Muscle layer of colon (tissue), 2 donors: Measurements from ENCODE around the gene BASP1.
"Not testable (repeated sequence)": the region's sequence is repeated elsewhere in the genome, so short reads cannot be mapped to it uniquely, and the experiment has no call there.

Experiments used
- H3K27ac ChIP-seq: one replicate; pipeline ENCODE4 v1.7.0; 2013; ENCODE audit warnings: low read depth, mild to moderate bottlenecking, low read length, moderate library complexity
- H3K27me3 ChIP-seq, 2 donors: one replicate each; pipeline ENCODE4 v1.7.0; 2013; ENCODE audit warnings: low read length in 2 of 2, mild to moderate bottlenecking in 2 of 2; ENCODE audit not compliant: insufficient read depth in 2 of 2, control insufficient read depth in 1 of 2
- H3K36me3 ChIP-seq: one replicate; pipeline ENCODE4 v1.7.0; 2013; ENCODE audit warnings: mild to moderate bottlenecking, low read length; ENCODE audit not compliant: insufficient read depth
- H3K4me1 ChIP-seq: one replicate; pipeline ENCODE4 v1.7.0; 2013; ENCODE audit warnings: mild to moderate bottlenecking, low read length; ENCODE audit not compliant: insufficient read depth
- H3K4me3 ChIP-seq, 2 donors: one replicate each; pipeline ENCODE4 v1.7.0; 2013; ENCODE audit warnings: low read length in 2 of 2, low read depth in 1 of 2, mild to moderate bottlenecking in 1 of 2, moderate library complexity in 1 of 2
- H3K9ac ChIP-seq: one replicate; pipeline ENCODE4 v1.7.0; 2013; ENCODE audit warnings: low read length
- H3K9me3 ChIP-seq: one replicate; pipeline ENCODE4 v1.7.0; 2013; ENCODE audit warnings: mild to moderate bottlenecking, low read length
- donor health status: abdominal sarcoma.
- donor health status: Adenocarcinoma of cecum.

The BASP1 gene

DNA sequence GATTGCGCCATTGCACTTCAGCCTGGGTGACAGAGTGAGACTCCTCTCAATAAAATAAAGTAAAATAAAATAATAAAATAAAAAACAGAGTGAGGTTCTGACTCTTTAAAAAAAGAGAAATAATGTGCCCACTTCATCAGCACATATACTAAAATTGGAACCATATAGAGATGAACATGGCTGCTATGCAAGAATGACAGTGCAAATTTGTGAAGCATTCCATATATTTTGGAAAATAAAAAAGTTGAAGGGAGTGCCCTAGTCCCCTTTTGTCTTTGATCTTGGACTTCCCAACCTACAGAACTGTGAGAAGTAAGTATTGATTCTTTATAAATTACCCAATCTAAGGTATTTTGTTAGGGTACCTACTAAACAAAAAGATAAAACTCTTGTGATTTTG, 23.1 kb downstream of the BASP1 start:
- Histone ChIP-seq H3K4me3 (no peak overlapping the region), H3K4me1 (no peaks in the 10 kb centered on the region)

DNA sequence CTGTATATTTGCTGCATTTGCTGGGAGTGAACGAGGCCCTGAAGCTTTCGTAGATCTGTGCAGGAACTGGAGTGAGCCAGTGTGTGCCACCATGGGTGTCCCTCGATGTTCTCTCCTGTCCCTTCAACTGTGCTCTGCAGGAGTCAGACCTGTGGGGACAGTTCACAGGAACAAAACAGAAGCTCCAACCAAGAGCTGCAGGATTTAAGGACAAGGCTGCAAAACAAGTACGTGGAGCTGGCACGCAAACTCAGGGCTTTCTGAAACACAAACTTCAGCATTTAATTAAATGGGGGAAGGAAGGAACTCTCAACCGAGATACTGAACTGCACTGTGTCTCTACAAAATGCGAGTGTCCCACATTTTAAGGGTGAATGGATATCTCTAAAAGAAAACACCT, 24.2 kb downstream of the BASP1 start:
- no peaks in the 10 kb centered on the region for H3K36me3 ChIP-seq
- no peaks in the 10 kb centered on the region for H3K27me3 ChIP-seq
- H3K4me1 ChIP-seq: no peaks in the 10 kb centered on the region
- no peak overlapping the region for H3K4me3 ChIP-seq
- H3K27ac ChIP-seq: no peak overlapping the region
- no peaks in the 10 kb centered on the region for H3K9me3 ChIP-seq
- H3K9ac ChIP-seq: no peak overlapping the region

More for the DNA sequence above, 23.1 kb downstream of the BASP1 start:
- Histone ChIP-seq H3K27me3 (no peaks in the 10 kb centered on the region), H3K9ac (no peak overlapping the region), H3K9me3 (no peaks in the 10 kb centered on the region), H3K27ac (no peak overlapping the region), H3K36me3 (no peaks in the 10 kb centered on the region)

DNA sequence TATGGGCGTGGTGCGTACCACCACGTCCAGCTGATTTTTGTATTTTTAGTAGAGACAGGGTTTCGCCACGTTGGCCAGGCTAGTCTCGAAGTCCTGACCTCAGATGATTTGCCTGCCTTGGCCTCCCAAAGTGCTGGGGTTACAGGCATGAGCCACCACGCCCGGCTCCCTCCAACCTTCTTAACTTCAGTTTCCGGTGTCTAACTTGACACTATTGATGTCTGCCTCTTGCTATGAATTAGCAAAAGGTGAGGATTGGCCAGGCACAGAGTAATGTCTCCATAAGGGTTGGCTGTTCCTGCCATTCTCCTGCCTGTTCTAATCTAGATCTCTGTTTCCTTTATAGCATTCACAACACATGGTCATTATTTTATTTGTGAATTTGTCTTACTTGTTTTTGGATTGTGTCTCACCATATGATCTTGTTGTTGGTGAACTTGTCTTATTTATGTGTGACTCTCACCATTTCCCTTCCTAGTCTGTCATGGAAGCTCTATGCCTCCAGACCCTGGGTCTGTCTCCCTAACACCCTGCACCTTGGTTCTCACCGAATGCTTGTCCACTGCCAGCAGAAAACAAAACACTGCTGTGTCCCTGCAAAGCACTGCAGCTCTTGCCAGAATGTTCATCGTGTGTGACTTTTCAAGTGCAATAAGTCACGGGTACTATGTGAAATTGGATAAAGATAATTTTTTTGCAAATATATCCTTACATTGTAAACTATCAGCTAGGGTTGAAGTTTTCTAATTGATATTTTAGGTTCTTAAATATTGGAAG, 26.0 kb downstream of the BASP1 start:
- Histone ChIP-seq H3K9ac (no peak overlapping the region), H3K36me3 (no peaks in the 10 kb centered on the region), H3K27me3 (no peaks in the 10 kb centered on the region), H3K9me3 (no peaks in the 10 kb centered on the region), H3K4me1 (no peaks in the 10 kb centered on the region), H3K4me3 (no peak overlapping the region), H3K27ac (no peak overlapping the region)

DNA sequence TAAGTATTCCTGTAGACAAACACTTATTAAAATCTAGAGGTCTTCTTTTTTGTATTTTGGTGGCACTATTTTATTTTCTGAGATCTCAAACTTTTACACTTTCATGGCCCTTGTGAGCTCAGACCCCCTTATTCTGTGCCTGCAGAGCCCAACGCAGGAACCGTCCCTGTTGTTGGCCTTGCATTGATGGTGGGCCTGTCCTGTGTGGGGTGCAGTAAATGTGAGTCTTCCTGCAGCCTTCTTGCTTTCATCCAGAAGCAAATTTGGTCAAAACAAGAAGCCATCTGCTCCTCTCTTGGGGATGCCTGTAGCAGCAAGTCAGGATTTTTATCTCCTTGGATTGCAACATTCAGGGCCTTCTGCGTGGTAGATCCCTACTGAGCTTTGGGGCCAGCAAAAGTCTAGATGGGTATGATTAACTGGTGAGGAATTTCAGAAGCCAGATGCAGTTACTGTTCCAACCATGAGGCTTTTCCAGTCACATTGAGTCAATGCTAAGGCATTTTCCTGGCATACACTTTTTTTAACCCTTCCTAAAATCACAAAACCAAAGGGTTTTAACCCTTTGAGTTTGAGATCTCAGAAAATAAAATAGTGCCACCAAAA, 31.7 kb downstream of the BASP1 start:
- Histone ChIP-seq H3K4me1 (no peaks in the 10 kb centered on the region), H3K4me3 (no peak overlapping the region), H3K9me3 (no peaks in the 10 kb centered on the region), H3K27me3 (no peaks in the 10 kb centered on the region), H3K27ac (no peak overlapping the region), H3K9ac (no peak overlapping the region), H3K36me3 (no peaks in the 10 kb centered on the region)

DNA sequence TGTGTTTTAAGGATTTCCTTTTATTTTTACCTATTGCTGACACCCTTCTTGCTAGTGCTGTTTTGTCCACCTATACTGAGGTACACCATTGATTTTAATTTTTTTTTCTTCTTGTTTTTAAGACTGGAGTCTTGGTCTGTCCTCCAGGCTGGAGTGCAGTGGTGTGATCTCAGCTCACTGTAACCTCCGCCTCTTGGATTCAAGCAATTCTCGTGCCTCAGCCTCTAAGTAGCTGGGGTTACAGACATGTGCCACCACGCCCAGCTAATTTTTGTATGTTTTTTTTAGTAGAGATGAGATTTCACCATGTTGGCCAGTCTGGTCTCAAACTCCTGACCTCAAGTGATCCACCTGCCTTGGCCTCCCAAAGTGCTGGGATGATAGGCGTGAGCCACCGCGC, 32.4 kb downstream of the BASP1 start:
- H3K27me3 ChIP-seq, H3K9me3 ChIP-seq, H3K4me3 ChIP-seq, H3K4me1 ChIP-seq, H3K36me3 ChIP-seq, H3K9ac ChIP-seq, H3K27ac ChIP-seq: not testable (repeated sequence)

DNA sequence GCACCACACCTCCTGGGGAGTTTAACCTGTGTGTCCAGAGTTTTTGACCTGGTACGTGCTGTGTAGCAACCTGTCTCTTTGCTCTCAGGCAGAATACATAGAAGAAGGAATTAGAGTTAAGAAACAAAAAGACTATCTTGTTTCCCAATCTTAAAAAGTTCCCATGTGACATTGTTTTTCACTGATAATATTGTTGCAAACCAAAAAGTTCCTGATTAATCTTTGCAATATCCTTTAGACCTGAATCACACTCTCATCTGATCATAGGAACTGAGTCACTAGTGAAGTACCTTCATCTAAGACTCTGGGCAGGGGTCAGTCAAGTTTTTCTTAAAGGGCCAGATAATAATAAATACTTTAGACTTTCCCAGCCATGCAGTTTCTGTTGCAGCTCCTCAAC, 35.1 kb downstream of the BASP1 start:
- H3K27ac ChIP-seq: no peak overlapping the region
- no peak overlapping the region for H3K9ac ChIP-seq
- no peaks in the 10 kb centered on the region for H3K9me3 ChIP-seq
- H3K4me3 ChIP-seq: no peak overlapping the region
- H3K27me3 ChIP-seq: no peaks in the 10 kb centered on the region
- no peaks in the 10 kb centered on the region for H3K36me3 ChIP-seq
- no peaks in the 10 kb centered on the region for H3K4me1 ChIP-seq

DNA sequence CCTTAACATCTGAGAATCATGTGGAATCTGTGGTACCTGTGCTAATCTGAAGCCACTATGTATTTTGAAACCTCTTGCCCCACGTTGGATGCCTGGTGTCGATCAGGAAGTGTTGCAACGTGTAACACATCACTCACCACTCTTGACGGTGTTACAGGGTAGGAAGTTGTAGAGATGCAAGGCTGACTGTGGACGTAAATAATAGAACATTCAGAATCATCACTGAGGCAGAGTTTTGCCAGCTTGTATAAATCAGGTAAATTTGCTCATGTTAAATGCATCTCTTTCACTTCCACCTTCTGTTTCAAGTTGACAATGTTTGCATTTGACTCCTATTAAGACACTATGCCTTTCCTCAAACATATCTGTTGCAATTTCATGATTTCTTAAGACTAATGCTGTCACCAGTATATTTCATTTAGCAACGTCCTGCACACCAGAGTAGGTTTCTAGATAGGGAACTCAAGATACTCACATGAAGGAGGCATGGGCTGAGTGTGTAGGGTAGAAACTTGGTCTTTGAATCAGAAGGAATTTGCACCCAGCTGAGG, 38.1 kb downstream of the BASP1 start:
- no peaks in the 10 kb centered on the region for H3K4me1 ChIP-seq
- H3K9ac ChIP-seq: no peak overlapping the region
- H3K4me3 ChIP-seq: no peak overlapping the region
- no peaks in the 10 kb centered on the region for H3K9me3 ChIP-seq
- no peak overlapping the region for H3K27ac ChIP-seq
- H3K27me3 ChIP-seq: no peaks in the 10 kb centered on the region
- no peaks in the 10 kb centered on the region for H3K36me3 ChIP-seq

DNA sequence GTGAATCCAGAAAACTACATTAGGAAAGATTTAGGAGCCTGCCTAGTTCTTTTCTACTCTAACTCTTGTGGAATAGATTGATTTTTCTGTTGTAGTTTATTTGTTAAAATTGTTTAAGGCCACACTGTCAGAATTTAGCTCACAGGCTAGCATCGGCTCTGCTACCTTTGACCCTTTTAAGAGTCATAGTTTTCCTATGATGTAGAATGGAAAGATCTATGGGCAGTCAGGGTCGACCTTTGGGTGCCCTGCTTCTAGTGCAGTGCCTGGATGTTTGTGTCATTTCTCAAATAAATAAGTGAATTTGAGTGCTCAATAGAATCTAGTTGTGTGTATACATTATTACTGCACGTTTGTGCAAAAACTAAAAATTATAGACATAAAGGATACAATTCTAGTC, 38.7 kb downstream of the BASP1 start:
- no peaks in the 10 kb centered on the region for H3K36me3 ChIP-seq
- H3K4me1 ChIP-seq: no peaks in the 10 kb centered on the region
- no peak overlapping the region for H3K9ac ChIP-seq
- no peak overlapping the region for H3K27ac ChIP-seq
- H3K4me3 ChIP-seq: no peak overlapping the region
- no peaks in the 10 kb centered on the region for H3K27me3 ChIP-seq
- H3K9me3 ChIP-seq: no peaks in the 10 kb centered on the region

DNA sequence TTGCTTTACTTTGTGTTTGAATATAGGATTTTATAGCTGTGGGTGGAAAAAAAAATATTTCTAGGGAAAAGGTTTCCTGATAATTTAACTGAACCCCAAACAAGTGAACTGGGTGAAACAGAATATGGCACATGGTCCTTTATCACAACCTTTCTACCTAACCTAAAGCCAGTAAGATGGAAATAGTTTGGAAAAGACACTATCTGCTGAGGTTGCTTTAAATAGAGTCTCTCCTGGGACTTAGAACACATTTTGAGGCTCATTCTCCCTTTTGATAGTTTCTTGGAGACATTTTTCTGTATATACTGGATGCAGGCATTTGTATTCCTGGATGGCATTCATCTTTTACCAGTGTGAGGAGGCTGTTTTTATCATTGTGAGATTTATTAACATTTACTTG, 39.4 kb downstream of the BASP1 start:
- no peaks in the 10 kb centered on the region for H3K4me1 ChIP-seq
- H3K9me3 ChIP-seq: no peaks in the 10 kb centered on the region
- no peak overlapping the region for H3K4me3 ChIP-seq
- H3K27me3 ChIP-seq: no peaks in the 10 kb centered on the region
- H3K36me3 ChIP-seq: no peaks in the 10 kb centered on the region
- no peak overlapping the region for H3K27ac ChIP-seq
- no peak overlapping the region for H3K9ac ChIP-seq

DNA sequence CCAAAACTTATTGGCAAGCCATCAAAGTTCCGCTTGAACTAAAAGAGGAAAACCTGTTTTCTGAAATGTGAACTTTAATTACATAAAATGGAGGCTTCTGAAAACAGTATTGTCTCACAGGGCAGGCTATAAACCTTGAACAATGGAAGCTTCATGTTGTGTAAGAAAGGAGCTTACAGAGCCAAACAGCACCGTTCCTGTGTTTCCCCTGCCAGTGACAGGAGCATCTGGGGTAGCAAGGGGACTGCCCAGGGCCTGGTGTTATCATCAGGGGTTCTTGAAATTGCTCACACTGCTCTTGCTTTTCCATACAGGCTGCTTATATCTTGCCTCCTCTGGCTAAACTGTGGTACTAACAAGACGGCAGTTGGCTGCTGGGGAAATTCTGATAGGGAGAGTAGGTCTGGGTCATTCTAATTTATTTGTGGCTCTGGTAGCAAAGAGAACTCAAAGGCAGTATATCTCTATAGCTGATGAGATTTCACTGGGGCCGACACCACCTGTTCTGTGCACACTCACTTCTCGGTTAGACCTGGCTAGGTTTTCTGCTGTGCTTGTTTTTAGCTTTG, 40.4 kb downstream of the BASP1 start:
- no peaks in the 10 kb centered on the region for H3K36me3 ChIP-seq
- no peak overlapping the region for H3K27ac ChIP-seq
- no peak overlapping the region for H3K9ac ChIP-seq
- H3K4me3 ChIP-seq: no peak overlapping the region
- H3K9me3 ChIP-seq: no peaks in the 10 kb centered on the region
- no peaks in the 10 kb centered on the region for H3K27me3 ChIP-seq
- no peaks in the 10 kb centered on the region for H3K4me1 ChIP-seq

DNA sequence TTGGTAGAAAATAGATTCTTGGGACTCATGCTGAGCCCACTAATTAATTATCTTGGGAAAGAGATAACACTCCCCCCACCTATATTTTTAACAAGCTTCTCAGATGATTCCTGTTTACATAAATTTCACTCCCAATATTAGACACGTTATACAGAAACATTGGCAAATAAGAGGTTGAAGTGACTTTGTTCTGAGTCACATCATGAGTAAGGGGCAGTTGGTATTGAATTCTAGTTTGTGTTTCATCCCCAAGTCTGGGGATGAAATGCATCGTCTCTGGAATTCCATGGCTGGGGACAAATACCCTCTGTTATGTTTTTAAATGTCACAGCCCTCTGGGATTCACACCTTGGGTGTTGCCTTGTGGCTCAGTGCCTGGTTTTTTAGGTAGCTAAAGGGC, 41.0 kb downstream of the BASP1 start:
- Histone ChIP-seq H3K4me1 (no peaks in the 10 kb centered on the region), H3K4me3 (no peak overlapping the region), H3K27me3 (no peaks in the 10 kb centered on the region), H3K9ac (no peak overlapping the region), H3K36me3 (no peaks in the 10 kb centered on the region), H3K27ac (no peak overlapping the region), H3K9me3 (no peaks in the 10 kb centered on the region)
